HG03066 (cell line): ENCODE results near the gene DEFB108B.
"Not testable (repeated sequence)": the region's sequence is repeated elsewhere in the genome, so short reads cannot be mapped to it uniquely, and the experiment has no call there.

Experiments
- ATAC-seq: cut with Tn5 transposase; IDR thresholded peaks from one replicate; pipeline ENCODE4 v1.9.1; 2021; ENCODE audit warnings: low read depth; ENCODE audit not compliant: unreplicated experiment

DEFB108B gene, protein sequence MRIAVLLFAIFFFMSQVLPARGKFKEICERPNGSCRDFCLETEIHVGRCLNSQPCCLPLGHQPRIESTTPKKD

DNA sequence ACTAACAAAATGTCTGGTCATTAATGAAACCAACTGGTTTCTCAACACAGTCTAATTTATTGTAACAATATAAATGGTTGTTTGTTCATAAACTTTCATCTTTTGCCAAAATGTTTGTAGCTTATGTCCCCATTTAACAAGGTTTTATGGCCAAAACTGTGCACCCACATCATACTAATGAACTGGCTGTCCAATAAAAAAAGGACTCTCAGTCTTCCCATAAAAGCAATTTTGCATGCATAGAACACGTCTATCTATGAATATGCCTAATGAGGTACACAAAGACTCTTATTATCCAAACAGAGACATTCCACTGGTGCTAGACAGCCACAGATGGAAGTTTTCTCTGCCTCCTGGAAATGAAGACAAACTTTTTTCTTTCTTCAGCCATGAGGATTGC is at the start of gene DEFB108B:
DEFB108B (plus strand) TSS at position 390 of the 400 bp plus-strand sequence; CDS start at position 390, 0 bp downstream.
- ATAC-seq, result not testable (repeated sequence)

DNA sequence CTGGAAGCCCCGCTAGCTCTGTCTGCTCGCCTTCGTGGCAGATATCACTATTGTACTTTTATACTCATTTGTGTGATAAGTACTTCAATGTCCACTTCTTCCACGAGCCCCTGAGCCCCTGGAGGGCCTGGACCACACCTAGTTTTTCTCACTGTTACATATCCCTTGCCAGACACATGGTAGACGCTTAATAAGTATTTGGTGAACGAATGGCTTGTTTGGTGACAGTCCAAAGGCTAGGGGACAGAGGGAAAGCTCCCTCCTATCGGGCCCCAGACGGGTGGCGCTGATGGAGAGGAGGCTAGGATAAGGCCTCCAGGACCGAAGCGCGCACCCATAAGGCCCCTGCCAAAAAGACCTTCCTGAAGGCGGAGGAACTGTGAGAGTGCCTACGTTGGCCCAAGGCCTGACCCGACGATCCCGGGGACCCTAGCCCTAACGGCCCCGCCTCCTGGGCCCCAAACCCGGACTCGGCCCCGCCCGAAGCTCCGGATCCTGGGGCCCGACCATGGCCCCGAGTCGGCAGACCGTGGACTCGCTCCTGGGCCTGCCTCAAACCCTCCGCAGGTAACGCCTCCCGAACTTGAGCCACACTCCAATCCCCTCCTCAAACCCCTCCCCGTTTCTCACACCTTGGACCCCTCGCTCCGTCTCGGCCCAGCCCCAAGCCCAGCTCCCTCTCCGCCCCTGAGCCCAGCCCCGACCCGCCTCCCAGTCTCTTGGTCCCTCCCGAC is 46.7 kb upstream of the DEFB108B start:
- ATAC-seq, result peak; percentile 21

DNA sequence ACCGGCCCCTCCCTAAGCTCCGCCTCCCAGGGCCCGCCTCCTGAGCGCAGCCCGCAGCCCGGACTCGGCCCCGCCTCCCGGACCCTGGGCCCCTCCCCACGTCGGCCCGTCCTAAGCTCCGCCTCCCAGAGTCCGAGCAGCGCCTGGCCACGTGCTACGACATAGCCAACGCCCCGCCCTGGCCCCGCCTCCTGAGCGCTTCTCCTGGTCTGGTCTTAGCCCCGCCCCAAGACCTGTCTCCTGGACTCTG is 46.2 kb upstream of the DEFB108B start:
- ATAC-seq, result peak; percentile 97

DNA sequence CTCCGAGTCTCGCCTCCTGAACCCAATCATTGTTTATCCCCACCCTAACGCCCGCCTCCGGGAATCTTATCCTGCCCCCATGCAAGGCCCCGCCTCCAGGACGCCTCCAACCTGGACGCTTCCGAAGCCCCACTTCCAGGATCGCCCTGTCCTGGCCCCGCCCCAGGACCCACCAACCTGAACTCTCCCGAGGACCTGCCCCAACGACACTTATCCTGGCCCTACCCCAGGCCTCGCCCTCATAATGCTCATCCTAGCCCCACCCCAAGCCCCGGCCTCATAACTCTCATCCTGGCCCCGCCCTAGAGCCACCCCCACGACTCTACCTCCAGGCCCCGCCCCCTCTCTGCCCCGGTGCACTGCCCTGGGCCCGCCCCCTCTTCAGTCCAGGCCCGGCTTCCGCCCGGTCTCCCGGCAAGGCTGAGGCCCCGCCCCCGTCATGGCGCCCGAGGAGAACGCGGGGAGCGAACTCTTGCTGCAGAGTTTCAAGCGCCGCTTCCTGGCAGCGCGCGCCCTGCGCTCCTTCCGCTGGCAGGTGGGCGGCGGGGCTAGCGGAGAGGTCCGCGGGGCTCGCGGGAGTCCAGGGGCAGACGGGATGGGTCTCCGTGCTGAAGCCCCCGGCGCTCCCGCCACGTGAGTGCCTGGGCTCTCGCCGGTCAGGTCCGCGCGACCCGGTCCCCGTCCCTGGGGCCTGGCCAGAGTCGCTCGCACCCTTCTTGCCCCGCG is 45.7 kb upstream of the DEFB108B start:
- peak; percentile 81 for ATAC-seq

DNA sequence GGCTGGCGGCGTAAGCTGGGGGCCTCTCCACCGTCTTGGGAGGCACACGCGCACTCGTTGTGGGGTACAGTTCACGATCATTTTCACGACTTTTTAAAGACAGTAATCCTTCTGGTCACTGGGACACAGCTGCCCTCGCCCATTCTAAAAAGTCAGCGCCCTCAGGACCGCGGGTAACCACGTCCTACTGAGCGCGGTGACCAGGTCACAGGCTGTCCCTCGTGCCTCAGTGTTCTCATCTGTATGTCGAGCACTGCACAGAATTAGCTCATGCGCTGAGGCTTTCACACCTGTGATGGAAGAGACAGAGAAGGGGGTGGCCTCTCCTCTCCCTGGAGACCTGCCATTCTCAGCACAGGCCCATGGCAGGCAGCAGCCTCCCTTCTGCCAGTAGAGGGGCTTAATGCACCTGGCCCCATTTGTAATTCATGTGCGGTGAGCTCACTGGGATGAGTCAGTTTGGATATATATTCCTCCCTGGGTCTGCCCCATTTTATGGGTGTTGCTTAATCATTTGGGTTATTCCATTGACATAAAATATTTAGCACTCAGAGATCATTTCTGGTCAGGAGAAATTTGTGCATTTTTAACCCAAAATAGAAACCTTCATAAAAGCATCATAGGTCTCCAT is 45.1 kb upstream of the DEFB108B start:
- ATAC-seq, result not testable (repeated sequence)

DNA sequence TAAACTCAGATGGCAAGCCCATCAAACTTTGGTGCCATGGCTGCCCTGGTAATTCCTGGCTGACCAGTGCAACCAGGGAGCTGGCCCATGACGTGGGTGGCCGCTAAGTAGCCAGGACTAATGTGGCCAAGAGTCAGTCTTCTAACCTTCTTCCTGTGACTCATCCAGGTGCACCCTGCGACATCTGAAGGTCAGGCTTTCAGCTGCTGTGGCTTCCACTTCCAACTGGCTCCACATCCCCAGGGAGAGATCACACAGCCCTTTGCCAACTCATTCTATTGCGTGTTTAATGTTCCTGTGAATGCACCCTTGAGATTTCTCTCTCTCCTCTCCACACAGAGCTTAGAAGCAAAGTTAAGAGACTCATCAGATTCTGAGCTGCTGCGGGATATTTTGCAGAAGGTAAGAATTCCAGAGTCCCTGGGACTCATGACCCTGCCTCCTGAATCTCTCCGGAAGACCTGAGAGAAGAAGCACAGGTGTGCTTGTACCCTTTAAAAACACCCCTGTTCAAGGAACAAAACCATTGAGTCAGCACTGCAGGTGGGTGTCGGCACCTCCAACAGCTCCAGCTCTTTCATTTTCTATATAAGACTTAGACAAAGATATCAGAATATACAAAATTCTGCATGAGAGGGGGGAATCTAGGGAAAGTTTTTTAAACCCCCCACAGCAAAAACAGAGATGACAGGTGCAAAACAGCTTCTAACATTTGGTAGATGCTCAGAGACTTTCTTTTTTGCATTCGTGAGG is 43.4 kb upstream of the DEFB108B start:
- ATAC-seq, result not testable (repeated sequence)

DNA sequence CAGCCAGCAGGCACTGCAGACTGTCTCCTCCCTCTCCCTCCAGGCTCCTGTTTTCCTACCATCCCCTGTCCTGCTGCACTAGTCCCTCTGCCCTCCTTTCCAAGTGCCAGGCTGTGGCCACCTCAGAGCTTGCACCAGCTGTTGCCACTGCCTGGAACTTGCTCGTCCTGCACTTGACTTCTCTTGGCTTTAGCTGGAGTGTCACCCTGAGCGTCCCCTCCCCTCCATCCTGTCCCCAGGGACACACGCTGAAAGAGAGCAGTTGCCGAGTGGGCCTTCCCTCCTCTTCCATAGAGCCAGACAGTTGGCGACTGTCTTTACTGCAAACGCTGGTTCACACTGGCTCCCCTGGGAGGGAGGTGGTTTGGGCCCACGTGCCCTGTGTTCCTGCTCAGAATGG is 41.9 kb upstream of the DEFB108B start:
- ATAC-seq, result not testable (repeated sequence)

DNA sequence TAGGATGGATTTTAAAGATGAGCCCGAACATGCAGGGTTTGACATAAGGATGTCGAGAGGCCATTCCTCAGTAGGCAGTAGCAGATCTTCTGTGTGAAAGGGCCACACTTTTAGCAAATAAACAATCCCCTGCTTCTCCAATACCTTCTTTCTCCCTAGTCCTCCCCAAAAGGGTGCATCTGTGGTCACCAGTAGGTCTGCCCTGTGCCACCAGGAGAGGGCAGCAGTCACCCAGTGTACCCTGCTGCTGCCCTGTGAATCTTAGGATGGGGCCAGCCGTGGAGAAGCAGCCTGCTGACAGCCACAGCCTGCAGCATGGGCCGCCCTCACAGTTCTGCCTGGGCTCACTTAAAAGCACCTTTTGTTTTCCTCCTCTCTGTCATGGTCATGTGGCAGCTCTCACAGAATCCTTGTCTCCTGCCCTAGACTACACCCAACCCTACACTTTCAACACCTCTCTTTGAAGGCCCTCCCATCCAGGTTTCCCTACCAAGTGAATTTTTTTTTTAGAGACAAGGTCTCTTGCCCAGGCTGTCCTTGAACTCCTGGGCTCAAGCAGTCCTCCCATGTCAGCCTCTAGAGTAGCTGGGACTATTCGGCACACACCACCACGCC is 40.3 kb upstream of the DEFB108B start:
- ATAC-seq, result not testable (repeated sequence)

DNA sequence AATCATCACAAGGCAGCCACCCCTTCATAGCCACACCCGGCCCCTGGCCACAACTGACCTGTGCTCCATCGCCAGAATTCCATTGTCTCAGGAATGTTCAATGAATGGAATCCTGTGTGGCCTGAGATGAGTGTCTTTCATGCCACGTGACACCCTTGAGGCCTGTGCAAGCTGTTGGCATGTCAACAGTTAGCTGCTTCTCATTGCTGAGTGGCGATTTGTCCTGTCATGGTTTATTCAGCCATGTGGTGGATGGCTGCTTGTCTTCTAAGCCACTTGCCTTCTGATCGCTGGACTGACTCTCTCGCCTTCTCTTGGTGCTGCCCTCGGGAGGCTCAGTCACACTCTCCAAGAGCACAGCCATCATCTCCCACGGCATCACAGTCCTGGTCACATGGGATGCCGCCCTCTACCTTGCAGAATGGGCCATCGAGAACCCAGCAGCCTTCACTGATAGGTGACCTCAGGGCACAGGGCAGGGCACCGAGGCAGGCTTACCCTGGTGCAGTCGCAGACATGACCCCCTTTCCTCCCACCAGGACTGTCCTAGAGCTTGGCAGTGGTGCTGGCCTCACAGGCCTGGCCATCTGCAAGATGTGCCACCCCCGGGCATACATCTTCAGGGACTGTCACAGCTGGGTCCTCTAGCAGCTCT is 38.5 kb upstream of the DEFB108B start:
- ATAC-seq, result not testable (repeated sequence)

DNA sequence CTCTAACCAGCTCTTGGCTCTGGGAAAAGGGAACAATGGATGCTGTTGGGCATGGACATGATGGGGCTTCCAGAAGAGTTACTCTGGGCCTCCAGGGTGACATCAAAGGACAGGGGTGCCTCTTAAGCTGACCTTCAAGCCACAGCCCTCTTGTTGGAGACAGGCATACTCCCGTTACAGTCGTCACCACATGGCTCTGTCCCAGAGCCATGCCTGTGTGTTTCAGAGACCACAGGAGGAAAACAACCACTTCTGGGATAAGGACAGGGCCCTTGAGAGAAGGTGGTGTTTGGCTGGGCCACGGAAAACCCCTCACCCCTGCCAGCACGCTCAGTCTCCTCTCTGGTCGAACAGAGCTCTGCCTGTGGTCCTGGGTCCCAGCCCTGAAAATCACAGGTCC is 37.8 kb upstream of the DEFB108B start:
- not testable (repeated sequence) for ATAC-seq

DNA sequence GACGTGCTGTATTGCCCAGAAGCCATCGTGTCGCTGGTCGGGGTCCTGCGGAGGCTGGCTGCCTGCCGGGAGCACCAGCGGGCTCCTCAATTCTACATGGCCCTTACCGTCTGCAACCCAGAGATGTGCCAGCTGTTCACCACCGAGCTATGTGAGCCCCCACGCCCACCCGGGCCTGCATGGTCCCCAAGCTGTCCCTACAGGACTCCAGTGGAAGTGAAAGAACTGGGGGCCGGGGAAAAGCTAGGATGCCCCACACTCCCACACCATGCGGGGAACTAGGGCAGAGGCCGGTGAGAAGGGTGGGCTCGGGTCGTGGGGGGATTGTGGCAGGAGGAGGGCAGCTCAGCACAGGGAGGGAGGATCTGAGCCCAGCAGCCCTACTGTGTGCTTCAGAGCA is 37.0 kb upstream of the DEFB108B start:
- ATAC-seq, result not testable (repeated sequence)

DNA sequence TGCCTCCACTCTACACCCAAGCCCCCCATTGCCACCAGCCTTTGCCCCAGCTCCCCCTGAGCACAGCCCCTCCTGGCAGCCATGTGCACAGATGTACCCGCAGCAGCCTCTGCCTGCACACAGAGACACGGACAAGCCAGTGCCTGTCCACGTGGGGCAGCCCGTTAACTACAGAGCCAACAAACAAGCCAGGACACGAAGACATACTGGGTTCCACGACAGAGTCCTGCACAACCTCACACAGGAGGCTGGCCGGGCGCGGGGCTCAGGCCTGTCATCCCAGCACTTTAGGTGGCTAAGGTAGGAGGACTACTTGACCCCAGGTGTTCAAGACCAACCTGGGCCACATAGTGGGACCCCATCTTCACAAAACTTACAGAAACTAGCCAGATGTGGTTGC is 36.2 kb upstream of the DEFB108B start:
- ATAC-seq, result not testable (repeated sequence)

DNA sequence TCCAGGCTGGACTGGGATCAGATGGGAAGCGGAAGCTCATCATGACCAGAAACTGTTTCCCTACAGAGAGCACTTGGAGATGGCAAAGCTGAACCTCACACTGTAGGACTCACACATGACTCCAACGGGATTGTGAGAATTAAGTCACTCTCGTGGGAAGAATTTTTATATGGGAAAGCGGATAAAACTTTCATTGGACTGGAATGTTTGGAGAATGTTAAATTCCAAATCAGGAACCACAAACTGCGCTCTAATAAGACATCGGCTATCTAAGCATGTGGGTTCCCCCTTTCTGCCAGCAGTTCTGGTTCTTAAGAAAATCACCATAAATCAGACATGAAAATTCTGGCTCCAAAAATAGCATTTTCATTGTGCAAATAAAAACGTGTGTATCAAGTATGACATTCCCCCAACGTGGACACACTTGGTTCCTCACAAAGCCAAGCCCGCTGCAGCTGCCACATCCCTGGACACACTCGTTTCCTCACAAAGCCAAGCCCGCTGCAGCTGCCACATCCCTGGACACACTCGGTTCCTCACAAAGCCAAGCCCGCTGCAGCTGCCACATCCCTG is 33.4 kb upstream of the DEFB108B start:
- ATAC-seq, result not testable (repeated sequence)

DNA sequence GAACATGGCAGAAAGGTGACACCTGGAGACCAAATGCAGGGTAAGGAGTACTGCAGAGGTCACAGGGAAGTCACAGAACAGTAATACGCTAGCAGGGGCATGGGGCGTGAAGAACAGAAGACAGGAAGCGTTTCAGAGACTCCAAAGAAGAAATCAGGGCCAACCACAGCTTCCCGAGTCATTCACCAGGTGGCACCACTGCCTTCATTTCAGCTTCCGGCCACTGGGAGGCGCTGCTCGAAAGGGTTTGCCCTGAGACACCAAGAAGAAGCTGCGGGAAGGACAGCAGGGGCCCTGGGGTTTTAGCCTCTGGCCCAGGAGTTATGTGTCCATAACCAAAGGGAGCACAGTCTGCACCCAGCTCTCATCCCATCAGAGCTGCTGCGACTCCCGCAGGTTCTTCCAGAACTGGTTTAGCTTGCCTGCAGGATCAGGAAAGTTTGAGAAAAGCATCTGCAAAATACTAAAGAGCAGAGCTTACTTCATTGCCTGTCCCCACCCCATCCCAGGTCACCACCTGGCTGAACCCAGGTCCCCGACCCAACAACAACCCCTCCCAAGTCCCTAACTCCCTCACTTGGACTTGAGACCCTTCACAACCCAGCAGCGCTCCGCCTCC is 32.6 kb upstream of the DEFB108B start:
- not testable (repeated sequence) for ATAC-seq

DNA sequence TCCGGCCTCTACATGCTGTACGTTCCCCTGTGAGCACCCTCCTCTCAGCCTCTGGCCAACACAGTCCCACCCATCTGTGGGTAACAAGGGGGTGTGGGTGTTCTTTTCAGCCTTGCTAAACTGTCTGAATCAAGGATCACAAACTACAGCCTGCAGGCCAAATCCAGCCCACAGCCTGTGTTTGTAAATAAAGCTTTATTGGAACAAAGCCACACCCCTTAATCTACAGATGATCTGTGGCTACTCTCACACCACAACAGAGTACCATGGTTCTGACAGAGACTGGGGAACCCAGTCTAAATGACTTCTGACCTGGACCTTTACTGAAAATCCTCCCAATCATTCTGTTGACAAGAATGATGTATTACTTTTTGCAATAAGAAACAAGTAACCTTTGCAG is 32.0 kb upstream of the DEFB108B start:
- not testable (repeated sequence) for ATAC-seq

DNA sequence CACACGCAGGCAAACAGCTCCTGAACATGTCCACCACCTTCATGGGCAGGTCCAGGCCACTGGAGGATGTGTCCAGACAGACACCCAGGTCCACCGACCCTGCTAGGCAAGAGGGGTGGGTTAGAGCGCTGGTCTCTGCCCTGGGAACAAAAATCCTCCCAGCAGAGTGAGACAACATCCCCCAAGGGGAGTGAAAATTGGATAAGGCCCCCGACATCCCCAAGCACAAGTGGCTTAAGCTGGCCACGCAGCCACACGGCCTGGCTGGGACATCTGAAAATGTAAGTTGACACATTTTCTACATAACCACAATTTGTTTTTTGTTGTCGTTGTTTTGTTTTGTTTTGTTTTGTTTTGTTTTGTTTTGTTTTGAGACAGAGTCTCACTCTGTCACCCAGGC is 30.1 kb upstream of the DEFB108B start:
- ATAC-seq, result not testable (repeated sequence)

DNA sequence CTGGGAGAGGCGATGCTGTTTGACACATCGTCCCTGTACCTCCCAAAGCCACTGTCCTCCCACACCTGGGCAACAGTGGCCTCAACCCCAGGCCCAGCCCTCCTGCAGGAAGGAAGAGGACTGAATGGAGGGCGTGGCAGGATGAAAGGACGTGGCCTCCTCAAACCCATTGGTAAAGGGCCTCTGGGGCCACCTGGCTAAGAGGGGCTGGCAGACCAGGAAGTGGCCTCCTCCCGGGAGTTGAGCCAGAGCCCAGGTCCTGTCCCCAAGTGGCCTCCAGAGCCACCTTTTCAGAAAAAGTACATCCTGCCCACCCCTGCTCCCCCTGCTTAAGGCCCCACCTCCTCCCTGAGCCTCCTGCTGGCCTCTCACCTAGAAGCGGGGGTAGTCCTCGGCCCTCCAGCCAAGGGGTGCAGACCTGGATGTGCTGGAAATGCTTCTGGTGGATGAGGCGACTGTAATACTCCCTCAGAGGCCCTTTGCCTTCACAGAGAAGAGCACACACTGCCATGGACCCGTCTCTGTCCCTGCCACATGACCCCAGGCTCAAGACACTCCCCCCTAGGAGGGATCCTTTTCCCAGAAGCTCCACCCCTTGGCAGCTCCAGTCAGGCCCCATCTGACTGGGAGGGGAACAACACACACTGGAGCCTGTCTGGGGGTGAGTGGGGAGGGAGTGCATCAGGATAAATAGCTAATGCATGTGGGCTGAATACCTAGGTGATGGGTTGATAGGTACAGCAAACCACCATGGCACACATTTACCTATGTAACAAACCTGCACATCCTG is 28.6 kb upstream of the DEFB108B start:
- not testable (repeated sequence) for ATAC-seq

DNA sequence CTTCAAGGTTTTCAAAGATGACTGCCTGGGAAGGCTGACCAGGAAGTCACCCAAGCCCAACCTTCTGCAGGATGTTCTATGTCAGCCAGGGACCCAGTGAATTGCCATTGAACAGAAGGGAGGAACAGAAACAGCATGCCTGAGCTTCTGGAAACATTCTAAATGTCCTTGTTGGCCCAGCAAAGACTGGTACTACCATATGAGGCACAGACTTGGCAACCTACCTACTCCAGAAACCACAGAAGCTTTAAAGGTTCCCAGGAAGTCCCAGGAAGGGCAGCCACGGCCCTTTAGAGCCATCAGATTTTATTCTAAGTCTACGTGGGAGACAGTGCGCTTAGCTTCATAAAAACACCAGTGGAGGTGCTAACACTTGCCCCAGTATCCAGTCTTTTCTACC is 20.5 kb upstream of the DEFB108B start:
- not testable (repeated sequence) for ATAC-seq
